ENCODE data around the gene PMF1.
"Not testable (repeated sequence)": the region's sequence is repeated elsewhere in the genome, so short reads cannot be mapped to it uniquely, and the experiment has no call there.

PMF1 gene, protein sequence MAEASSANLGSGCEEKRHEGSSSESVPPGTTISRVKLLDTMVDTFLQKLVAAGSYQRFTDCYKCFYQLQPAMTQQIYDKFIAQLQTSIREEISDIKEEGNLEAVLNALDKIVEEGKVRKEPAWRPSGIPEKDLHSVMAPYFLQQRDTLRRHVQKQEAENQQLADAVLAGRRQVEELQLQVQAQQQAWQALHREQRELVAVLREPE

DNA sequence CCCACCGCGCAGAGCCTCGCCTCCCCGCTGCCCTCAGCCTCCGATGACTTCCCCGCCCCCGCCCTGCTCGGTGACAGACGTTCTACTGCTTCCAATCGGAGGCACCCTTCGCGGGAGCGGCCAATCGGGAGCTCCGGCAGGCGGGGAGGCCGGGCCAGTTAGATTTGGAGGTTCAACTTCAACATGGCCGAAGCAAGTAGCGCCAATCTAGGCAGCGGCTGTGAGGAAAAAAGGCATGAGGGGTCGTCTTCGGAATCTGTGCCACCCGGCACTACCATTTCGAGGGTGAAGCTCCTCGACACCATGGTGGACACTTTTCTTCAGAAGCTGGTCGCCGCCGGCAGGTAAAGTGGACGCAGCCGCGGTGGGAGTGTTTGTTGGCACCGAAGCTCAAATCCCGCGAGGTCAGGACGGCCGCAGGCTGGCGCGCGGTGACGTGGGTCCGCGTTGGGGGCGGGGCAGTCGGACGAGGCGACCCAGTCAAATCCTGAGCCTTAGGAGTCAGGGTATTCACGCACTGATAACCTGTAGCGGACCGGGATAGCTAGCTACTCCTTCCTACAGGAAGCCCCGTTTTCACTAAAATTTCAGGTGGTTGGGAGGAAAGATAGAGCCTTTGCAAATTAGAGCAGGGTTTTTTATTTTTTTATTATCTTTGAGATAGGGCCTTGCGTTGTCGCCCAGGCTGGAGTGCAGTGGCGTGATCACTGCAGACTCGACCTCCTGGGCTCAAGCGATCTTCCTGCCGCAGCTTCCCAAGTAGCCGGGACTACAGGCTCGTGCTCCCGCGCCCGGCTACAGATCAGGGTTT, at the start of gene PMF1:
Gene PMF1 (plus strand): TSS at position 175 of the 811 bp plus-strand sequence. CDS start 9 bp downstream, at position 184.
- DNase-seq (ENCODE audit: low spot score) (peak; percentile 99), FAIRE-seq (no peak)

DNA sequence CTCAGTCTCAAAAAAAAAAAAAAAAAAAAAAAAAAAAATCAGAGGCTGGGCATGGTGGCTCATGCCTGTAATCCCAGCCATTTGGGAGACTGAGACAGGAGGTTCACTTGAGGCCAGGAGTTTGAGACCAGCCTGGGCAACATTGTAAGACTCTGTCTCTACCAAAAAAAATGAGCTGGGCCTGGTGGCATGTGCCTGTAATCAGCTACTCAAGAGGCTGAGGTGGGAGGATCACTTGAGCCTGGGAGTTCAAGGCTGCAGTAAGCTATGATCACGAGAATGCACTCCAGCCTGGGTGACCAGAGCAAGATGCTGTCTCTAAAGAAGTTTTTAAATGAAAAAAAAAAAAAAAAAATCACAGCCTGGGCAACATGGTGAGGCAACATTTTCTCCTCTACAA, 49.1 kb upstream of the PMF1 start:
- FAIRE-seq (no peak), DNase-seq (ENCODE audit: low spot score) (no peak)

DNA sequence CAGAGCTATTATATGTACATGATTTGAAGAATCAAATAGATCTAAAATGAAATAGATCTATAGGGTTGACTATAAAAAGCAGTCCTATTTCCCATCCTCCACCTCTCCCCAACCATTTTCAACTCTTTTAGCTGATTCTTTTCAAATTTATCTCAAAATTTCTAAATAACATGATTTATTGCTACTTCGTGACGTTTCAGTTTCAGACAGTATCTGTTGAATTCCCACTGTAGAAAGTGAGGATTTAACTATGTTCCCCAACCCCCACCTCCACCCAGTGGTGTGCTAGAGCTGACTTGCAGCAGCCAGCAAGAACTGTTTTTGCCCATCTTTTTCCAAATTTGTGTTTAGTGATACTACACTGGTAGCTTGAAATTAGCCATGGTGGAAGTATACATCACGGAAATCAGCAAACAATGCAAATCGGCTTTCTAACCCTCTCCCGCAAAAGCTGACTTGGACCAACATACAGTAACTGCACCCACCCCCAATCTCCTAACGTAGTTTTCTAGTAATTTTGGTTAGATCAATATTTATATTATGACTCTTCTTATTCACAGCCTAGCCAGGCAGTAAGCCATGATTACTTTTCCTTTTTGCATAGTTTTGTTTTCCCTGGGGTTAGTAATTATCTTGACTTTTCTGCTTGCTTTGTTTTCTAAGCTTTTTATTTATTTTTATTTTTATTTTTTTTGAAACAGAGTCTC, 48.5 kb upstream of the PMF1 start:
- DNase-seq (ENCODE audit: low spot score), result no peak
- no peak for FAIRE-seq

DNA sequence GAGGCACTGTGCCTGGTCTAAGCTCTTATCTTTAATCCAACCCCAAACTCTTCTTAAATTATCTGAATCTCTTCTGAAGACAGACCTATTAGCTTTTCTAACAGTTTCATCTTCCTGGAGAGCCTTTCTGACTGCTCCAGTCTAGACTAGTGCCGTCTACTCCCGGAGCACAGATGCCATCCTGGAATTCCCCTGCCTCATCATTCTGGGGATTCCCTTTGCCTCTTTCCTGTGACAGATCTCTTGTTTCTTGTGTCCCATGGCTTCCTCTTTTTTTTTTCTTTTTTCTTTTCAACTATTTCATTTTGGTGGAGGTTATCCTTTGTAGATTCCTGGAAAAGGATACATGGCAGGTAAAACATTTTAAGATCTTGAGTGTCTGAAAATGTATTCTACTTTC, 47.7 kb upstream of the PMF1 start:
- DNase-seq (ENCODE audit: low spot score) (no peak), FAIRE-seq (no peak)

DNA sequence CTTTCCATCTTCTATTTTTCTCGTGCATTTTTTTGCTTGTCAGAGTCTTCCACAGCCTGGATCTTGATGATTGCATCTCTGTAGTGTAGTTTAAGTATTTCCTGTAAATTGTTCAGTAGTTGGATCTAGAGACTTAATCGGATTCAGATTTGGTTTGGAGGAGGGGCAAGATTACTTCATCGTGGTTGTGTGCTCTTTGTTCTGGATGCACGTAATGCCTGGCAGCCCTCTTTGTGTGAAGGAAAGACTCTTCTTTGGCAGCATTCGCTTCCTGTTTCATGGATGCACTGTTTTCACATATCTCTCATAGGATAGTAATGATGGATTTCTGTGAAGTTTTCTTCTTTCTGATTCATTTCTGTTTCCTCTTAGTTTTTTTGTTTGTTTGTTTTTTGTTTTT, 45.3 kb upstream of the PMF1 start:
- DNase-seq (ENCODE audit: low spot score) (no peak), FAIRE-seq (no peak)

DNA sequence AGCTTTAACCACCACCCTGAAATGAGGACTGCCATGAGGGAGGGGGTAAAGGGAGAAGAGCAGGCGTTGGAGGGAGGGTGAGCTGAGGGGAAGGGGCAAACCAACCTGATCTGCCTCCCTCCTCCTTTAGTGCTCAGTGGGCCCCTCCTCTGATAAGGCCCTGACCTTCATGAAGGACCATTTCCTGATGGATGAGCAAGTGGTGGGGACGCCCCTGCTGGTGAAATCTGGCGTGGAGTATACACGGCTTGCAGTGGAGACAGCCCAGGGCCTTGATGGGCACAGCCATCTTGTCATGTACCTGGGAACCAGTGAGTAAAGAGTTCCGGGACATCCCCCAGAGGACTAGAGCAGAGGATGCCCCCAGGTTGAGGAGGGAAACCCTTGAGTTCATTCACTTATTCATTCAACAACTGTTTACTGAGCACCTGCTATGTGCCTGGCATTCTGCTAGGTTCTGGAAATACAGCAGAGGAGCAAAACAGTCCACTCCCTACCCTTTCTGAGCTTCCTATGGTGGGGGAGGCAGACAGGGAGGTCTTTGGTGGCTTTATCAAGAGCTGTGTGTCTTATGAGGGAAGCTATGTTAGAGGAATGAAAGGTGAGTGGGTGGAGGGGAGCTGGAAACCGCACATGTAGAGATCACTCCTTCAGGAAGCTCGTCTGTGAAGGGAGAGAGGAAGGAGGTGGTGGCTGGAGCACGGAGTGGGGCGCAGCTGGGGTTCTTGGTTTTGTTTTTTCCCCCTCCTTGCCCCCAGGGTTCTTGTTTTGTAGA, 39.9 kb upstream of the PMF1 start:
- no peak for DNase-seq (ENCODE audit: low spot score)
- no peak for FAIRE-seq

DNA sequence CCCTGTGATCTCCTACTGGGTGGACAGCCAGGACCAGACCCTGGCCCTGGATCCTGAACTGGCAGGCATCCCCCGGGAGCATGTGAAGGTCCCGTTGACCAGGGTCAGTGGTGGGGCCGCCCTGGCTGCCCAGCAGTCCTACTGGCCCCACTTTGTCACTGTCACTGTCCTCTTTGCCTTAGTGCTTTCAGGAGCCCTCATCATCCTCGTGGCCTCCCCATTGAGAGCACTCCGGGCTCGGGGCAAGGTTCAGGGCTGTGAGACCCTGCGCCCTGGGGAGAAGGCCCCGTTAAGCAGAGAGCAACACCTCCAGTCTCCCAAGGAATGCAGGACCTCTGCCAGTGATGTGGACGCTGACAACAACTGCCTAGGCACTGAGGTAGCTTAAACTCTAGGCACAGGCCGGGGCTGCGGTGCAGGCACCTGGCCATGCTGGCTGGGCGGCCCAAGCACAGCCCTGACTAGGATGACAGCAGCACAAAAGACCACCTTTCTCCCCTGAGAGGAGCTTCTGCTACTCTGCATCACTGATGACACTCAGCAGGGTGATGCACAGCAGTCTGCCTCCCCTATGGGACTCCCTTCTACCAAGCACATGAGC, 36.1 kb upstream of the PMF1 start:
- FAIRE-seq (no peak), DNase-seq (ENCODE audit: low spot score) (no peak)

DNA sequence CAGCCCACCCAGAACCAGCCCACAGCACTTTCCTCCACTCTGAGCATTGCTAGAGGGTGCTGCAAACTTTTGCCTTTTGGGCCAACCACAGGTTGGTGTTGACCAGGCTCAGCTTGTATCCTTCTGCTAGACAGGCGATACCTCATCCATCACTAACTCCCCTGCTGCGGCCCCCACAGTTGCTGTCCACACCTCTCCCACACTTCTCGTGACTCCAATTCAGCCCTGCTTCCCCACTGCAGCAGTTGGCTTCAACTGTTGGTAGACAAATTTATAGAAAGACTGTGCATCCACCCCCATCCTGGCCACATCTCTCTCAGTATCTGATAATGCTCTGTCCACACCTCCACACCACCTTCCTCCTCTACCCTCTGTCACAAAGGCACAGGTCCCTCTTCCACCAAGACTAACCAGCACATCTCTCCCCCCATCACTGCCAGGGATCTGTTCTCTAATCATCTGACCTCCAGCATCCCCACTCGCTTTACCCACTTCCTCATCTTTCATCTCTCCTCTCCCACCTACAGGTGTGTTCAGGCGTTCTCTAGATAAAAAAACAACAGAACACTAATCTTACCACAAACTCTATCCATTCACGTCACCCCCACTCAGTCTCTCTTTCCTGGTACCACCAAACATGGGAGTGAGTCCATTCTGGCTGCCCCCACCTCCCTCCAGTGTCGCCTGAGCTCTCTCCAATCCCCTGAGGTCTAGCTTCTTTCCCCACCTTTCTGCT, 34.7 kb upstream of the PMF1 start:
- FAIRE-seq (no peak), DNase-seq (ENCODE audit: low spot score) (no peak)

DNA sequence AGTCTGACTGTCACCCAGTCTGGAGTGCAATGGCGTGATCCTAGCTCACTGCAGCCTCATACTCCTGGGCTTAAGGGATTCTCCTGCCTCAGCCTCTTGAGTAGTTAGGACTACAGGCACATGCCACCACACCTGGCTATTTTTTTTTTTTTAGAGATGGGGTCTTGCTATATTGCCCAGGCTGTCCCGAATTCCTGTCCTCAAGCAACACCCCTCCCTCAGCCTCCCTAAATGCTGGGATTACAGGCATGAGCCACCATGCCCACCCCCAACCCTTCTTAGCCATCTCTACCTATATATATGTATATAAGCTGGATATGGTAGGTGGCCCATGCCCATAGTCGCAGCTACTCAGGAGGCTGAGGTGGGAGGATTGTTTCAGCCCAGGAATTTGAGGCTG, 32.3 kb upstream of the PMF1 start:
- DNase-seq (ENCODE audit: low spot score) (no peak), FAIRE-seq (no peak)

DNA sequence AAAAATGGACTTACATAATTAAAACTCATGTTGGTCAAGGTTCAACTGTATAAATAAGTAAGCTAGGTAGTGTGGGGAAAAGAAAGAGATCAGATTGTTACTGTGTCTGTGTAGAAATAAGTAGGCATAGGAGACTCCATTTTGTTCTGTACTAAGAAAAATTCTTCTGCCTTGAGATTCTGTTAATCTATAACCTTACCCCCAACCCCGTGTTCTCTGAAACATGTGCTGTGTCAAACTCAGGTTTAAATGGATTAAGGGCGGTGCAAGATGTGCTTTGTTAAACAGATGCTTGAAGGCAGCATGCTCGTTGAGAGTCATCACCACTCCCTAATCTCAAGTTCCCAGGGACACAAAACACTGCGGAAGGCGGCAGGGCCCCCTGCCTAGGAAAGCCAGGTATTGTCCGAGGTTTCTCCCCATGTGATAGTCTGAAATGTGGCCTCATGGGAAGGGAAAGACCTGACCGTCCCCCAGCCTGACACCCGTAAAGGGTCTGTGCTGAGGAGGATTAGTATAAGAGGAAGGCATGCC, 31.3 kb upstream of the PMF1 start:
- not testable (repeated sequence) for DNase-seq (ENCODE audit: low spot score); FAIRE-seq

DNA sequence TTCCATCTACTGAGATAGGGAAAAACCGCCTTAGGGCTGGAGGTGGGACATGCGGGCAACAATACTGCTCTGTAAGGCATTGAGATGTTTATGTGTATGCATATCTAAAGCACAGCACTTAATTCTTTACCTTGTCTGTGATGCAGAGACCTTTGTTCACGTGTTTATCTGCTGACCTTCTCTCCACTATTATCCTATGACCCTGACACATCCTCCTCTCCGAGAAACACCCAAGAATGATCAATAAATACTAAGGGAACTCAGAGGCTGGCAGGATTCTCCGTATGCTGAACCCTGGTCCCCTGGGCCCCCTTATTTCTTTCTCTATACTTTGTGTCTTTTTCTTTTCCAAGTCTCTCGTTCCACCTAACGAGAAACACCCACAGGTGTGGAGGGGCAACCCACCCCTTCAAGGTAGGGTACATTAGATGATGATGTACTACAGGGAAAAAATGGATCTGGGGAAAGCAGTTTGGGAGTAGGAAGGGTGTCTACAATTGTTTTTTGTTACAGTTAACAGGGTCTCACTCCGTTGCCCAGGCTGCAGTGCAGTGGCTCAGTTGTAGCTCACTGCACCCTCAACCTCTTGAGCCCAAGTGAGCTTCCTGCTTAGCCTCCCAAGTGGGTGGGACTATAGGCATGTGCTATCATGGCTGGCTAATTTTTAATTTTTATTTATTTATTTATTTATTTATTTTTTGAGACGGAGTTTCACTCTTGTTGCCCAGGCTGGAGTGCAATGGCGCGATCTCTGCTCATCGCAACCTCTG, 30.6 kb upstream of the PMF1 start:
- not testable (repeated sequence) for DNase-seq (ENCODE audit: low spot score); FAIRE-seq

DNA sequence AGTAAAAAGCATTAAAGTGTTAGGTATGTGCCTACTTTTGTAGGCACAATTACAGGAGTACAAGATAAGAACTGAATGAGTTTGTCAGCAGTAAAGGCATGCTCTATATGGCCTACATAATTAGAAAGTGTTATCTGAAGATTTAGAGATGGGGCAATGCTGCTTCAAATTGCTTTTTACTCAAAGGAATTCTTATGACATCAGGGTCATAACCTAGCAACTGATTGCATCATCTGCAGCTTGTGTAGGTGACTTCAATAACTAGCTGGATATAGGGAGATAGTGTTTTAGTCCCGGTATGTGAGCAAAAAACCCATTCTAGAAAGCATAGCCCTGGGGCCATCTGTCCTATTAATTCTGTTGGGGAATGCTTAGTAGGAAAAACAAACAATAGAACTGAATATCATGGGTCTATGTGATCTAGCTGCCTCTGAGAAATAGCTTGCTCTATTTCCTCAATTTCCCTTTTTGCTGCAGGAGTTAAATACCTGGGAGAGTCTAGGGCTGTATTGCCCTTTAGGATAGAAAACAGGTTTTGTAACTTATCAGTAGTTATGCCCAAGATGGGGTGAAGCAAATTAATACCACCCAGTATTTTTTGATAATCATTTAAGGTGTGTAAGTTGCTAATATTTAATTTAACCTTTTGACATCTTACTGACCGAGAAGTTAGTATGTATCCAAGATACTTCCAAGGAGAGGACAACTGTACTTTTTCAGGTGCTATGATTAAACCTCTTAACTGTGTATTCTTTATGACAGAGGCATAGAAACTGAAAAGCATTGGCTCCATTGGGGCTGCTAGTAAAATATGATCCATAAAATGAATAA, 26.2 kb upstream of the PMF1 start:
- not testable (repeated sequence) for DNase-seq (ENCODE audit: low spot score); FAIRE-seq

DNA sequence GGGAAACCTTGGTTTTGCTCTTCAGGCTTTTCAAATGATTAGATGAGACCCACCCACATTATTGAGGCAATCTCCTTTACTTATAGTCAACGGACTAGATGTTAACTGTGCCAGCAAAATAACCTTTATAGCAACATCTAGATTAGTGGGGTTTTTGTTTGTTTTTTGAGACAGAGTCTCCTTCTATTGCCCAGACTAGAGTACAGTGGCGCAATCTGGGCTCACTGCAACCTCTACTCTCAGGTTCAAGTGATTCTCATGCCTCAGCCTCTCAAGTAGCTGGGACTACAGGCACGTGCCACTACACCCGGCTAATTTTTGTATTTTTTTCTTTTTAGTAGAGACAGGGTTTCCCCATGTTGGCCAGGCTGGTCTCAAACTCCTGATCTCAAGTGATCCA, 22.5 kb upstream of the PMF1 start:
- FAIRE-seq, result not testable (repeated sequence)

DNA sequence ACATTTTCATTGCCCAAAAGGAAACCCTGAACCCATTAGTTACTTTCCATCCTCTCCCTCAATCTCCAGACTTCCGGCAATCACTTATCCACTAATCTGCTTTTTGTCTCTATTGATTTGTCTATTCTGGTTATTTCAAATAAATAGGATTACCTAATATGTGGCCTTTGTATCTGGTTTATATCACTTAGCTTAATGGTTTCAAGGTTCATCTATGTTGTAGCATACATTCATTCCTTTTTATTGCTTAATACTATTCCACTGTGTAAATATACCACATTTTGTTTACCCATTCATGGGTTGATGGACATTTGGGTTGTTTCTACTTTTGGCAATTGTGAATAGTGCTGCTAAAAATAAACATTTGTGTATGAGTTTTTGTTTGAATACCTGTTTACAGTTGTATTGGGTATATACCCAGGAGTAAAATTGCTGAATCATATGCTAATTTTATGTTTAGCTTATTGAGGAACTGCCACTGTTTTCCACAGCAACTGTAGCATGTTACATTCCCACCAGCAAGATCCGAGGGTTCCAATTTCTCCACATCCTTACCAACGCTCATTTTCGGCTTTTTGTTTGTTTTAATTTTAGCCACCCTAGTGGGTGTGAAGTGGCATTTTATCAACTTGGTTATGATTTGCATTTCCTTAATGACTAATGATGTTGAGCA, 21.4 kb upstream of the PMF1 start:
- FAIRE-seq (no peak), DNase-seq (ENCODE audit: low spot score) (no peak)

More for the DNA sequence above, 22.5 kb upstream of the PMF1 start:
- not testable (repeated sequence) for DNase-seq (ENCODE audit: low spot score)

DNA sequence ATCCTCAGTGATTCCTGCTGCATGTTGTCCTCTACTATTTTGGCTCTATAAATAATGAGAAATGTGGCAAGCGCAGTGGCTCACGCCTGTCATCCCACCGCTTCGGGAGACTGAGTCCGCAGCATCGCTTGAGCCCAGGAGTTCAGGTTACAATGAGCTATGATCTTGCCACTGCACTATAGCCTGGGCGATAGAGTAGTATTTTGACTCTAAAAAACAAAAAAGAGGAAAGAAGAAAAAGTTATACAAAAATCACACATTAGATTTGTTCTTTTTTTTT, 19.7 kb upstream of the PMF1 start:
- DNase-seq (ENCODE audit: low spot score), result no peak
- FAIRE-seq, result no peak

DNA sequence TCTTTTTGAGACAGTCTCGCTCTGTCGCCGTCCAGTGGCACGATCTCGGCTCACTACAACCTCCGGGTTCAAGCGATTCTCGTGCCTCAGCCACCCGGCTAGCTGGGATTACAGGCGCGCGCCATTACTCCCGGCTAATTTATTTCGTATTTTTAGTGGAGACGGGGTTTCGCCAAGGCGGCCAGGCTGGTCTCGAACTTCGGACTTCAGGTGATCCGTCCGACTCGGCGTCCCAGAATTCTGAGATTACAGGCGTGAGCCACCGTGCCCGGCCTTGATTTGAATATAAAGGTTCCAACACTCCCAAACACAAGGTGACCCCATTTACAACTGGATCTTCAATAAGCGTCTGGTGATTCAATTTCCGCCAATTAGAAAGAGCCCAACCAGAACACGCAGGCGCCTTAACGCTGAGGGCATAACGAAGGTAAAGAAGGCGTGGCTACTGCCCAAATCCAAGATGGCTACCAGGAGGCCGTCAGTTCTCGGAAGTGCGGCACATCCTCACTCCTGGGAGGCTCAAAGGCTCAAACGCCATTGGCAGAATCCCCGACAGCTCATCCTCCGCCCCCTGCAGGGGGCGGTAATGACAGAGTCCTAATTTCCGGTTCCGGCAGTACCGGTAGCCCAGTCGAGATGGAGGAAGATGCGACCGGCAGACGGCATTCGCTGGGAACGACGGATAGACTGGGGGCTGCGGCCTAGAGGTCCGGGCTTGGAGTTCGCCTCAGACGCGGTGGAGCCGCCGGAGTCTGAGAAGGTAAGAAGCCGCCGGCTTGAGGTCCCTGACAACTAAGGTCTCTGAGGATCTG, 19.1 kb upstream of the PMF1 start, which contains the start of gene SLC25A44:
Gene SLC25A44 (plus strand): TSS at position 617 of the 812 bp plus-strand sequence. CDS start 5,744 bp downstream, outside the sequence.
- no peak for FAIRE-seq
- peak; percentile 96 for DNase-seq (ENCODE audit: low spot score)

DNA sequence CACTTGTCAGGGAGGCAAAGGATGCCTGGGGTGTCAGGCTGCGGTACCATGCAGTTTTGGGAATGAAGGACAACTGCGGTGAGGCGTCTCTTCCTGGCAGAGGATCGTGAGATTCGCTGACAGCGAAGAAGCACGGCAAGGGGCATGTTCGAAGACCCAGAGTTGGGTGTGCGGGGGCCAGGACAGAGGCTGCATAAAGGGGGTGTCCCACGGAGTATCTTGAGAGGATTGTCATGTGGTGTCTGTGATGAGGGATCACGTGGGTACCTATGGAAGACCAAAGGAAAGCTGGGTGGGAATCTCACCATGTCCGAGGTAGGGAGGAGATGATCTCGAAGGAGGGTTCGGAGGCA, 18.5 kb upstream of the PMF1 start:
- FAIRE-seq (no peak), DNase-seq (ENCODE audit: low spot score) (no peak)
